CMK (cell line): Measurements from ENCODE around the gene RSBN1.
A peak's percentile ranks its signal among the peaks of the same experiment; 100 is the strongest.
"Not testable (repeated sequence)": the region's sequence is repeated elsewhere in the genome, so short reads cannot be mapped to it uniquely, and the experiment has no call there.

Source experiments
- DNase-seq: peaks from one replicate; pipeline ENCODE4 v3.0.0-alpha.2; 2010; ENCODE audit warnings: low read depth

RSBN1 gene

GRCh38 chr1:113811888-113812660 is at the start of gene RSBN1:
TSS of gene RSBN1 (minus strand) at chr1:113812476. CDS start at chr1:113812412, 64 bp downstream.
- peak; percentile 91 for DNase-seq

- DNase-seq, result no peak
Observed at GRCh38 chr1:113861641-113862040, 49.4 kb upstream of the RSBN1 start.

- DNase-seq, result no peak
Observed at GRCh38 chr1:113860891-113861290, 48.6 kb upstream of the RSBN1 start.

GRCh38 chr1:113859478-113860175 is 47.4 kb upstream of the RSBN1 start:
- DNase-seq, result peak; percentile 15

GRCh38 chr1:113858982-113859381 is 46.7 kb upstream of the RSBN1 start:
- no peak for DNase-seq

GRCh38 chr1:113858418-113858817 is 46.1 kb upstream of the RSBN1 start:
- no peak for DNase-seq

- DNase-seq, result no peak
Observed at GRCh38 chr1:113857776-113858175, 45.5 kb upstream of the RSBN1 start.

GRCh38 chr1:113856401-113856790 is 44.1 kb upstream of the RSBN1 start:
- DNase-seq, result no peak

GRCh38 chr1:113855630-113856400 is 43.5 kb upstream of the RSBN1 start:
- no peak for DNase-seq

- no peak for DNase-seq
Observed at GRCh38 chr1:113854234-113854633, 42.0 kb upstream of the RSBN1 start.

GRCh38 chr1:113852694-113853093 is 40.4 kb upstream of the RSBN1 start:
- not testable (repeated sequence) for DNase-seq

- no peak for DNase-seq
Observed at GRCh38 chr1:113850127-113850796, 38.0 kb upstream of the RSBN1 start.

GRCh38 chr1:113849072-113849471 is 36.8 kb upstream of the RSBN1 start:
- DNase-seq, result no peak

- DNase-seq, result no peak
Observed at GRCh38 chr1:113846391-113847035, 34.2 kb upstream of the RSBN1 start.

GRCh38 chr1:113836534-113836933 is 24.3 kb upstream of the RSBN1 start:
- no peak for DNase-seq

- no peak for DNase-seq
Observed at GRCh38 chr1:113835686-113836290, 23.5 kb upstream of the RSBN1 start.

GRCh38 chr1:113834716-113835115 is 22.4 kb upstream of the RSBN1 start:
- DNase-seq, result no peak

- DNase-seq, result no peak
Observed at GRCh38 chr1:113830039-113830438, 17.8 kb upstream of the RSBN1 start.

- no peak for DNase-seq
Observed at GRCh38 chr1:113821916-113822315, 9.6 kb upstream of the RSBN1 start.

GRCh38 chr1:113818578-113818977 is 6.3 kb upstream of the RSBN1 start:
- no peak for DNase-seq

- no peak for DNase-seq
Observed at GRCh38 chr1:113813218-113813617, 942 bp upstream of the RSBN1 start.
